Gastrocnemius medialis (tissue), 4 donors: ENCODE results near the gene RAD54L.

ENCODE experiments used
- POLR2A ChIP-seq, 2 donors: fragments of 450-650 bp; IDR thresholded peaks; one replicate each; pipeline ENCODE4 v1.6.1; 2017; ENCODE audit warnings: antibody characterized with exemption in 2 of 2, mild to moderate bottlenecking in 2 of 2, moderate library complexity in 2 of 2
- TF ChIP-seq, protein P1 (sequence below), 5 experiments: fragments of 450-650 bp in 3 of 5; fragments of 200-600 bp in 2 of 5; sonication (generic) in 2 of 5; IDR thresholded peaks in 4 of 5; conservative IDR thresholded peaks in 1 of 5; 1 replicate in 4 of 5; 2 replicates in 1 of 5; pipeline ENCODE4 v1.5.1; 2016 to 2019; ENCODE audit warnings: antibody characterized with exemption in 5 of 5, mild to moderate bottlenecking in 3 of 5, moderate library complexity in 3 of 5

DNA sequence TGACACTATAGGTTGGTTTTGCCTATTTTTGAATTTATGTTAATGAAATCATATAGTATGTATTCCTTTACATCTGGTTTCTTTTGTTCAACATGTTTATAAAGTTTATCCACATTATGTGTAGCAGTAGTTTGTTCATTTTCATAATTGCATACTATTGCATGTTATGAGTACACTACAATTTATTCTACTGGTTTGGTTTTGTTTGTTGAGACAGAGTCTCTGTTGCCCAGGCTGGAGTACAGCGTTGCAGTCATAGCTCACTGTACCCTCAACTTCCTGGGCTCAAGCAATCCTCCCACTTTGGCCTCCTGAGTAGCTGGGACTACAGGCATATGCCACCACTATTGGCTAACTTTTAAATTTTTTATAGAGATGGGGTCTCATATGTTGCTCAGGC is 21.0 kb downstream of the RAD54L start:
- TF ChIP-seq, protein P1, sequence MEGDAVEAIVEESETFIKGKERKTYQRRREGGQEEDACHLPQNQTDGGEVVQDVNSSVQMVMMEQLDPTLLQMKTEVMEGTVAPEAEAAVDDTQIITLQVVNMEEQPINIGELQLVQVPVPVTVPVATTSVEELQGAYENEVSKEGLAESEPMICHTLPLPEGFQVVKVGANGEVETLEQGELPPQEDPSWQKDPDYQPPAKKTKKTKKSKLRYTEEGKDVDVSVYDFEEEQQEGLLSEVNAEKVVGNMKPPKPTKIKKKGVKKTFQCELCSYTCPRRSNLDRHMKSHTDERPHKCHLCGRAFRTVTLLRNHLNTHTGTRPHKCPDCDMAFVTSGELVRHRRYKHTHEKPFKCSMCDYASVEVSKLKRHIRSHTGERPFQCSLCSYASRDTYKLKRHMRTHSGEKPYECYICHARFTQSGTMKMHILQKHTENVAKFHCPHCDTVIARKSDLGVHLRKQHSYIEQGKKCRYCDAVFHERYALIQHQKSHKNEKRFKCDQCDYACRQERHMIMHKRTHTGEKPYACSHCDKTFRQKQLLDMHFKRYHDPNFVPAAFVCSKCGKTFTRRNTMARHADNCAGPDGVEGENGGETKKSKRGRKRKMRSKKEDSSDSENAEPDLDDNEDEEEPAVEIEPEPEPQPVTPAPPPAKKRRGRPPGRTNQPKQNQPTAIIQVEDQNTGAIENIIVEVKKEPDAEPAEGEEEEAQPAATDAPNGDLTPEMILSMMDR (IDR thresholded peaks at IDR 0.05 in 4 of 5, conservative IDR thresholded peaks at IDR 0.05 in 1 of 5), result no peak
- TF ChIP-seq POLR2A (IDR thresholded peaks at IDR 0.05), result no peak
